HG03521 (cell line): ENCODE data around the gene IMP4.

Source experiments
- ATAC-seq: cut with Tn5 transposase; IDR thresholded peaks from one replicate; pipeline ENCODE4 v1.9.1; 2021; ENCODE audit warnings: mild to moderate bottlenecking, moderate library complexity; ENCODE audit not compliant: unreplicated experiment

IMP4 gene

DNA sequence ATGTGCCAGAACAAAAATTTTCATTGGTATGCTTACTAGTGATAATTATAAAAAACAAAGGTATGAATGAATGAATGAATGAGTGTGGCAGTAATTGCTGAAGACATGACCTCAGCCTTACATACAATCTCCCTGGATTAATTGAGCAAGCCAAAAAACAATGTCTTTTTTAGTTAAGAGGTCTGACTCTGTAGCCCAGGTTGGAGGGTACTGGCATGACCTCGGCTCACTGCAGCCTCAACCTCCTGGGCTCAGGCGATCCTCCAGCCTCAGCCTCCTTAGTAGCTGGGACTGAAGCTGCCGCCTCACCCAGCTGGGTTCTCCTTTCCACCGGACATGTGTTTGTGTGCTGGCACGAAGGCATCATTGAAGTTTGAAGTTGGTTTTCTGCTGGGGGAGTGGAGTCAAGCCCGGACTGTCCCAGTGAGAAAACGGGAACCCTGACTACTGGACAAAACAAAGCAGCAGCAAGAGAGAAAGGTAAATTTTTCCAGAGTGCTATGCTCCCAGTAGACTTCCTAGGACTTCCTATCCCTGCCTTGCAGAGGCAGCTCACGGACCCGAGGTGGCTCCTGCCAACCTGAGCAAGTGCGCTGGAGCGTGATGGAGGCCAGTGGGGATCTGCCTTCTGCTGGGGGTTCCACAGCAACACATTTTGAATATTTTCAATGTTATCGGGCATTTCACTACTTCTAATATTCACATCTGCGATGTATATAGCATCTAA, 6.4 kb upstream of the IMP4 start:
- ATAC-seq, result no peak

DNA sequence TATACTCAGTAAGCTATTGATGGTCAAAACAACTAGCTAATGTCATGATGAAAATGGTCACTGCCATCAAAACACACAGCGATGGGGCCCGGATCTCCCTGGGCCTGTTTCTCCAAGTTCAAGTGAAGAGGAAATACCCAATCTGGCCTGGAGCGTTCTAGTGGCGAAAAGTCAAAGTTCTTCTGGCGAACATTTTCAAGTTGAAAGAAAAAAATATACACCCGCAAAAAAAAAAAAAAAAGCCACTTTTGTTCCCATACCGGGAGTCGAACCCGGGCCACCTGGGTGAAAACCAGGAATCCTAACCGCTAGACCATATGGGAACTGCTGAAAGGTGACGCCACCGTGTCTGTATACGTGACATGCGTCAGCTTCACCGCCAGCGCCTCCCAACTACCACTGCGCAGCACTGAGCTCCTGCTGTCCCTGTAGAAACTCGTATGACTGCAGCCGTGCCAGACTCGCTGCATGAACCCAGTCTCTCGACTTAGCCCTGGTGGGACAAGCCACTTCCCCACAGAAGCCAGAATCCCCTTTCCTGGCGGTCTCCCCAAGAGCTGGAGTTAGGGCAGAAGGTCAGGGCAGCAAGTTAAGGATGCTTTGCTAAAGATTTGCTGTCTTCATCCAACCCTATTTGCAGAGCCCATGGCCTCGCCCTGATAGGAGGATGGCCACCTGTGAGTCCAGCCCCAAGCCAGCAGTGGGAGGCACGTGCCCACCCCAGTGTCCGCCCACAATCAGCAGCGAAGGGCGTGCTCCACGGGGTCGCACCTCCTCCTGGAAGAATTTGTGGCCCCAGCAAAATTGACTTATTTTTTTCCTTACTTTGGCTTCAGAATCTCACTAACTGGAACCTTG, 5.6 kb upstream of the IMP4 start:
- ATAC-seq, result no peak

DNA sequence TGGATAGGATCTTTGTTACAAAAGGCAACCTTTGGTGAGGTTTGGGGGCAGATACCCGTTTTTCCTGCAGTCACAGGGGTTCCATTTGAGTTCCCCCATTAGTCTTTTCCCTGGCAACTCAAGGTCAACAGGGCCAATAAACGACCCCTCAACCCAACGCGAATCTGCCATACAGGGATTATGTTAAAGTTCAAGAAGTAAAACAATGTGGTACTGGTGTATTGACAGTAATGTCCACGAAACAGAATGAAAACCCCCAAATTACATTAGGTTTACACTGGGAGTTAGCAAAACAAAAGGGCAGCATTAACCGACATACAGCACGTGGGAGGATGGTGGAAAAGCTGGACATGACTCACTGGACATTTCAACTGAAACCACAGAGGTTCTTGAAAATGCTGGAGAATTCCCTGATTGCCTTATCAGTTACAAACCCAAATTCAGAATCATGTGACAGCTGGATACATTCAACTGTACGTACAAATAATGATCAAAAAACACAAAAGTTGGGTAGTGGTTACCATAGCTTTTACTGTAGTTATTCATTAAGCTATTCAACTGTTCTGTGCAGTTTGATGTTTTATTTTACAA, 4.9 kb upstream of the IMP4 start:
- ATAC-seq, result no peak

DNA sequence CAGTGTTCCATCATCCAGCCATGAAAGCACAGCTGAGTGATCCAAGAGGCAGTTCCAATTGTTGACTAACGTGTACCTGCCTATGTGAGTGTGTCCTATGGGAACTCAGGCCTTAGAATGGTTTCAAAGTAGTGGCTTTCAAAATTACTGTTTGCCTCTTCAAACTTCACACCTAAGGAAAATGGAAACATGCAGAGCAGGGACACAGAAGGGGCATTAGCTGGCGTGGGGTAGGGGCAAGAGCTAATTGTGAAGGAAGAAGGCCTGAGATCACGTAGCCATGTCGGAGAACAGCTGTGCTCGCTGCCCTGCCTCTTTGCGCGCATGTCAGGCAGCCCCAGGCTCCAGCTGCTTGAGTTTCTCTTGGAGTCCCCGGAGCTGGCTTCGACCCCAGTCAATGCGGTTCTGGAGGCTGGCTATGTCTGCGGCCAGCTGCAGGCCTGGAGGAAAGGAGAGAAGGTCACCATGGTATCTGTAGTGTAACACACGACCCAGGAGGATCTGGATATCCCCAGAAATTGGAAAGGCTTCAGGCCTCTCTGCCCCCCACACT, 3.8 kb upstream of the IMP4 start:
- ATAC-seq, result no peak

DNA sequence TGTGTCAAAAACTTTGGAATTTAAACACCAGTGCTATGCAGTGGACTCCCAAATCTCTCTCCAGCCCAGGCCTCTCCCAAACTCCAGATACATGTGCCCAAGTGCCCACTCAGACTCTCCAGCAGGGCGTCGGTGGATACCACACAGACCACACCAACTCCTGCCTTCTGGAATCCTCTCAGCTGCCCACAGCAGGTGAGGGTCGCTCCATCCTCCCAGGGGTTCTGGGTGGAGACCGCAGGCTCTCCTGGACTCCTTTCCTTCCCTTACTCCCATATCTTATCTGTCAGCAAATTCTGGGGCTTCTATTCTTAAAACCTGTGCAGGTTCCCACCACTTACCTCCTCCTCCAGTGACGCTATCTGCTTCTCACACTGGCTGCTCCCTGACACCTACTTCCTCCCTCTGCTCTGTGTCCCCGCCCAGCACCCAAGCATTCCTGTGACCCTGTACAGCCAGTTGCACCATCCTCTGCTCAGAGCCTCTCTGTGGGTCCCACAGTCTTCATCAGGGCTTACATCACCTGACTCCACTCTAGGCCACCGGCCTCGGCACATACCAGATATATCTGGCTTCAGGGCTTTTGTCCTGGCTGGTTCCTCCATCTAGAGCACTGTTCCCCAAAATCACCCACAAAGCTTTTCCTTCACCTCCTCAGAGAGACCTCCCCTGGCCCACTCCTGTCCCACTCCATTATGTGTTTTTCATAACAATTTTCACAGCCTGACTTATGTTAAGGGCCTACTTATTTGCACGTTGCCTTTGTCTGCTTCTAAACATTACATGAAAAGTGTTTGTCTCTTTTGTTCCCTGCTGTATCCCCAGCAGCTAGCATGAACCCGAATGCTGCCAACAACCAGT, 2.6 kb upstream of the IMP4 start:
- ATAC-seq, result no peak

DNA sequence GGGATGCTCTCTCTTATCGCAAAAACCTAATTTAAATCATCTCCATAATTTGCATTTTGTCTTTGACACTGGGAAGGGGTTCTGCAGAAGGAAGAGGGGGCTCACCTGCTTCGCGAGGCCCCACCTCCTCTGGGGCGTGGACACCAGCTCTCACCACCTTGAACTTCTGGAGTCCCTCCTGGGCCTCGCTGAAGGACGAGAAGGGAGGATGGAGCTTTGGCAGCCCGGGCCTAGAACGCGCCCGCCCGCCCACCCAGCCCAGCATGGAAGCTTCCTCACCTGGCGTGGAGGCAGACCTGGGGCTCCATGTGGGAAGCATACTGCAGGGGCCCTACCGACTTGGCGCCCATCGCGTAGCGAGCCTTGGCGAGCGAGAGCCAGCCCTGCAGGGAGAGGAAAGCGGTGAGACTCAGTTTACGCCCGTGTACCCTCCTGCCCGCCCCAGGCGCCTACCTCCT, 1.1 kb upstream of the IMP4 start:
- ATAC-seq, result no peak

DNA sequence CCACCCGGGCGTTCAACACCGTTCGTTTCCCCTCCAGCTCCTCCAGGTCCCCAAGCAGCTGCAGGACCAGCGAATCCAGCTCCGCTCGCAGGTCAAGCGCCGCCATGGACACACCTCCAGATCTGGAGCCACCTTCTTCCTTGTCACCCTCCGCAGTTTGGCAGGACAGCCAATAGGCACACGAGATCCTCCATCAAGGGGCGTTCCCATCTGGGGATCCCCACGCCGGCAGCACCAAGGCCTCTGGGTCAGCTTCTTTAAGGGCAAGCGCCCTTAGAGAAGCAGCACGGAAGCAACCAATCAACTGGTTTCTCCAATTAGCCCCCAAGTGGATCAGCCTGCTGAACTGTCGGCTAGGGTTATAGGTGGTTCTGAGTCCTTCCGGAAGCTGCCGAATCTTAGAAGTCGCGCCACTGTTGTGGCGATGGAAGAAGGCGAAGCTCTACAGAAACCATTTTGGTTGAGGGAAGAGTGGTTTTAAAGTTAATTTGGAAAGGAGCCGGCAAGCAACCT, 621 bp upstream of the IMP4 start:
- ATAC-seq, result peak; percentile 66

DNA sequence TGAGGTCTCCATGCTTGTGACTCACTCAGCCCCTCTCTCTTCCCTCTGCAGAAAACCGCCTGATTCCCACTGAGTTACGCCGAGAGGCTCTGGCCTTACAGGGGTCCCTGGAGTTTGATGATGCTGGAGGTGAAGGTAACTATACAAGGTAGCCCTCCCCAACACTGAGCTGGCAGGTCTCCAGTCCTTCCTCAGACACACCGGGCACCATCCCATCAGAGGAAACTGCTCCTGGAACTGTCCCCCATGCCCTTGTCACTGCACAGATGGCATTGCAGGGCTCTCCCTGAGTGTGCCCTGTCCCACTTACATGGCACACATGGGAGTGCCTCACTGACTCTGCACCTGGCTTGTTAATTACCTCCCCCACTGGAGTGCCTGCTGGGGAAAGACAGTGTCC, 1.9 kb downstream of the IMP4 start:
- ATAC-seq, result no peak

DNA sequence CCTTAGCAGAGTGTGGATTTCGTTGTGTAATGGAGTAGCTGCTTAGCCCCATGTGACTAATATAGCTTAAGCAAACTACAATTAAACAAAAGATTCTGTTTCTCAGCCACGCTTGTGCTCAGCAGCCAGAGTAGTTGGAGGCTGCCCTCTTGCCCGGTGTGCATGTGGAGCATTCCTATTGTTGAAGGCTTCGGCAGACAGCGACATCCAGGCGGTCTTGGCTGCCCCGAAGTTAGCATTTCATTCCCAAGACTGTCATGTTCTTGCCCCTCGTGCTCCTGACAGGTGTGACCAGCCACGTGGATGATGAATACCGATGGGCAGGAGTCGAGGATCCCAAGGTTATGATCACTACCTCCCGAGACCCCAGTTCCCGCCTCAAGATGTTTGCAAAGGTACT, 2.4 kb downstream of the IMP4 start:
- ATAC-seq, result no peak

DNA sequence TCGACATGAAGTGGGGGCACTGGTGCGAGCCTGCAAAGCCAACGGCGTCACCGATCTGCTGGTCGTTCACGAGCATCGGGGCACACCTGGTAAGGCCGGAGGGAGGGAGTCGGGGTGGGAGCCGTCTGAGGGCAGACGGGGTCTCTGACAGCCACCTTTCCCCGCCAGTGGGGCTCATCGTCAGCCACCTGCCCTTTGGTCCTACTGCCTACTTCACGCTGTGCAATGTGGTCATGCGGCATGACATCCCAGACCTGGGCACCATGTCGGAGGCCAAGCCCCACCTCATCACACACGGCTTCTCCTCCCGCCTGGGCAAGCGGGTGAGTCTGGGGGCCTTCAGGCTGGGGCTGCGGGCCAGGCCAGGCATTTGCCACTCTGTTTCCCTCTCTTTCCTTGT, 2.9 kb downstream of the IMP4 start:
- no peak for ATAC-seq

DNA sequence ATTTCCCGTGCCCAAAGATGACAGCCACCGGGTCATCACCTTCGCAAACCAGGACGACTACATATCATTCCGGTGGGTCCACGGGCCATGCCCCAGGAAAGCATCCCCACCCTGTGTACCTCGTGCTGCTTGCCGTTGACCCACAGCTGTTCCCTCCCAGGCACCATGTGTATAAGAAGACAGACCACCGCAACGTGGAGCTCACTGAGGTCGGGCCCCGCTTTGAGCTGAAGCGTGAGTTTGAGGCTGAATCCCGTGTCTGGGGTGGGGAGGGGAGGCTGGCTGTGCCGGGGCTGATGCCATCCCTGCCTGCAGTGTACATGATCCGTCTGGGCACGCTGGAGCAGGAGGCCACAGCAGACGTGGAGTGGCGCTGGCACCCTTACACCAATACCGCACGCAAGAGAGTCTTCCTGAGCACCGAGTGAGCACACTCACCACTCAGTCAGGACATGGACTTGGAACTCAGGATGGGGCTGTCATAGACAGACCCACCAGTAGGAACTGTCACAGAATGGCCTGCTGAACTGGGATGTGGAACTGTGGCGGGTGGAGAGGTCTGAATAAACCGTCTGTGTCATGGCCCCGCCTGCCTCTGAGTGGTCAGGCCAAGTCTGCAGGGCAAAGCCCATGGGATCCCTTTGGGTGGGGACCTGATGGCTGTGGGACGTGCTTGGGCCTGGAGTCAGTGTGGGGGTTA, 3.5 kb downstream of the IMP4 start:
- ATAC-seq, result no peak

DNA sequence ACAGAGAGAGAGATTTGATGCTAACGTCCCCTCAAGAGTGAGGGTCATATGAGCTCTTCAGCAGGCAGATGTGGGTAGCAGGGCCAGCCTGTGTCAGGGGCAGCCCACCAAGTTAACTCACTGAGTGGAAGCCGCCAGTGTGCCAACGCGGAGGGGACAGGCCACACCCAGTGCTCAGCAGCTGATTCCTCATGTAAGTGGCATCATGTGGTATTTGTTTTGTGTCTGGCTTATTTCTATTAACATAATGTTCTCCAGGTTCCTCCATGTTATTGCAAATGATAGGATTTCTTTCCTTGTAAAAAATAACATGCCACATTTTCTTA, 4.0 kb downstream of the IMP4 start:
- no peak for ATAC-seq

DNA sequence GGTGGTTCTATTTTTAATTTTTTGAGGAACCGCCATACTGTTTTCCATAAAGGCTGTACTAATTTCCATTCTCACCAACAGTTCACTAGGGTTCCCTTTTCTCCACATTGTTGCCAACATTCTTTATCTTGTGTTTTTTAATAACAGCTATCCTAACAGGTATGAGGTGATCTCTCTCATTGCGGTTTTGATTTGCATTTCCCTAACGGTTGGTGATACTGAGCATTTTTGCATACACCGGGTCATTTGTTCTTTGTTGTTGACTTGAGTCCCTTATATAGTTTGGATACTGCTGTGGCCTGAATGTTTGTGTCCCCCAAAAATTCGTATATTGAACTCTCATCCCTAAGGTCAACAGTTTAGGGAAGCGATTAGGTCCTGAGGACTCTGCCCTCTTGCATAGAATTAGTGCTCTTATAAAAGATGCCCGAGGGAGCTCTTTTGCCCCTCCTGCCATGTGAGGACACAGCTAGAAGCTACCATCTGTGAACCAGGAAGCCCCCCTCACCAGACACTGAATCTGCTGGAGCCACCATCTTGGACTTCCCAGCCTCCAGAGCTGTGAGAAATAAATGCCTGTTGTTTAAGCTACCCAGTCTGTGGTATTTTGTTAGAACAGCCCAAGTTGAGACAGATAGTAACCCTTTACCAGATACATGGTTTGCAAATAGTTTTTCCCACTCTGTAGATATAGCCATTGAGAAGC, 4.7 kb downstream of the IMP4 start:
- no peak for ATAC-seq

DNA sequence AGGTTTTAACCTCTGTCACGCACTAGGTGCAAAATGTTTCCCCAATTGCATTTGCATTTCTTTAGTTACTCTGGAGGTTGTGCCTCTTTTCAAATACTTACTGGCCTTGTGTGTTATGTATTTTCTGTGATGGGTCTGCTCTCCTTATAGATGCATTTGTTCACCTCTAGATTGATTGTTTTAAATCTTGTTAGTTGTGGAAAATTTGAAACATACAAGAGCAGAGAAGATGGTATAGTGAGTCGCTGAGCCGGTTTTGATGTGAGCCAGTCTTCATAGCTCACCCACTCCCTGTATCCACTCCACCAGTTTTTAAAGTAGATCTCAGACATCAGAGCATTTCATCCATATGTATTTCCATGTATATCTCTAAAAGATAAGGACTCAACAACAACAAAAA, 6.5 kb downstream of the IMP4 start:
- ATAC-seq, result no peak

DNA sequence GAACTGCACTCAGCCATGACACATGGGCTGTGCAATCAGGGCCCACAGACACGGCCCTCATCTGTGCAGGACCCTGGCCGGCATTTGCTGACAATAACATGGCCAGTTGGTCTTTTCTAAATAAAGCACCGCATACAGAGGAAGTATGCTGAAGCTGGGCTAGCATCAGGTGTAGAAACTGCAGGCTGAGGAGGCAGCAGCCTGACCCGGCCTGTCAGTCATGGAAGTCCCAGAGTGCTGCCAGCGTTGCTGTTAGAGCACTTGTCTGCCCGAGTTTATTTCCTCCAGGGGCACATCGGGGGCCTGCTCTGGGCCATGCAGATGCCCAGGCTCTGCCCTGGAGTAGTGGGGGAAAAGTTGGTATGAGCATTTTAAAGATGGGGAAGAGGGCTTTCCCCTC, 9.0 kb downstream of the IMP4 start:
- no peak for ATAC-seq

DNA sequence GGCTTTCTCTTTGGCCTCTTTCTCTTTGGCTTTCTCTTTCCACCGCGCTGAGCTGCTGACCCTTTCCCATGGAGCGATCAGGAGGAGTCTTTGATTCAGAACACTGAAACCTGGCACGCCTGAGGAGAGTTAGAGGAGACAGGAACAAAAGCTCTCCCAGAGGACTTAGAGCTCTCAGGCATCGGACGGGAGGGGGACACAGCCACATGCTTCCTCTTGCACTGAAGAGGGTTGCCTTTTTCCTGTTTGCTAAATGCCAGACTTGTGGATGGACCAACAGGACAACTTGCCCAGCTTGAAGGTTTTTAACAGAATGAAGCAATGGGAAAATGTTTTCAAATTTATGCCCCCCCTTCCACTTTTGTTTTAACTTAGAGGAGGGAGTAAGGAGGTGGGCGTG, 9.5 kb downstream of the IMP4 start:
- ATAC-seq, result no peak

DNA sequence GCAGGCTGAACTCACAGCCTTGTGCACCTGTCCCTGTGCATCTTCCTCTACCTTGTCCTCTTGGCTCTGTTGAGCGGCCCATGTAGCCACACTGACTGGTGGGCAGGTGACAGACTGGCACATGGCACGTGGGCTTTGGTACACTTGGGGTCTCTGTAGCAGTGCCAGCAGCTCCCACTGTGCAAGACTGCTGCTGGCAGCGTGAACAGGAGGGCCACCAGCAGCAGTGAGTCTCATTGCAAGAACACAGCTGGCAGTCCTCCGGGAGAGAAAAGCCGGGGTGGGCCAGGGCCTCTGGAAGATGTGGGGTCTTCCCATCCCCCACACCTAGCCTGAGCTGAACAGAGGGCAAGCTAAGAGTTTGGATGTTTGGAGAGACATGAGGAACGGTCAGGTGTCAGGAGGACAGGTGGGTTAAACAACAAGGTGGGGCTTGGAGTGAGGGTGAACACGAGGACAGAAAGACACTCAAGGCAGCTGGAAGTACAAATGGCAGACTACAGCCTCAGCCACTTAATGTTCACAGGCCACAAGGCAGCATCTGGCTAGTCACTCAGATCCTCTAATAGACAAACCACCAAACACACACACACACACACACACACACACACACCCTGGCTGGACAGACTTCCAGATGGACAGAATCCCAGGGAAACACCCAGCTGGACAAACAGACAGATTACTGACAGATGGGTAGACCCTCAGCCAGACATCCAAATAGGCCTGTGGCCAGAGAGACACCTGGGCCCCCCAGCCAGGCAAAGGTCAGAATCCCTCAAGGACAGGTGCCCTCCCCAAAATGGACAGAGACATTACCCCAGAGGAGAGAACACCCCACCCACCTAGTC, 10.8 kb downstream of the IMP4 start:
- ATAC-seq, result no peak

DNA sequence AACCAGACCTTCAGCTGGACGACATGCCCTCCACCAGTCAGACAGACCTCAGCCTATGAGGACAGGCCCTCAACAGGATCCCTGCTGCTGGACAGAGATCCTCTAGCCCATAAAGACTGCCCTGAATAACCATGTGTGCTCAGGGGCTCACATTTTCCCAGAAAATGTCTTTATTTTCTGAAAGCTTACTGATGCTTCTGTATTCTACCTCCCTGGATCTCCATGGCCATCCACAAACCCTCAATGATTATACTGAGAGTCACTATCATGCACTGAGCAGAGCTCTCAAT, 11.4 kb downstream of the IMP4 start:
- no peak for ATAC-seq

DNA sequence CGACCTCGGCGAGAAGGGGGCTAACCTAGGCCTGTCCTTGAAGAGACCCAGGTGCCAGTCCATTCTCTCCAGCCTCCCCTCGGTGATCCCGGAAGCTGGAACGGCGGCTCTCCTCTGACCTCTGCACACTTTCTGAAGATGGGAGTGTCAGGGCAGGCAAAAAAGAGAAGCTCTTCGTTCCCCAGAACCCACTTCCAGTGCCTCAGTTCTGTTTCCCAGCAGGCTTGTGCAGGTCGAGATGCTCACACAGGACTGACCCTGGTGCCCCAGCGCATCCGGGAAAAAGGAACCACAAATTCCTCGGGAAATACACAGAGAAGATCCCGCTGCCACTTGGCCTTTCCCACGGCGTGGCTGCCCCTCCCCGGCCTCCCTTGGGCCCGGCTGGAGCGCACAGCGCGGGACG, 12.5 kb downstream of the IMP4 start:
- ATAC-seq, result no peak
